Measurements from ENCODE around the gene ZNF579. TPM values are rescaled to one million over a fixed set of nuclear protein-coding genes. Genes with fewer than 3 reads are reported as not detected.

Gene ZNF579
- total and polyA plus RNA-seq, 2 of the 13 experiments (the other 11 are each of a cell fraction or from before 2014, with no cell fraction given), result 2.1 to 2.9 TPM

- TF ChIP-seq IKZF5 (CRISPR knock-in tag; IDR thresholded peaks at IDR 0.05), result no peak; the same call in 1 of the 2 replicates
- no peak for TF ChIP-seq WIZ (CRISPR knock-in tag; IDR thresholded peaks at IDR 0.05)
- TF ChIP-seq PCBP1 (IDR thresholded peaks at IDR 0.05; ENCODE audit: borderline replicate concordance, low read depth, low read length), result peak; percentile 74; the same call in 1 of the 2 replicates
- TF ChIP-seq CENPBD1 (CRISPR knock-in tag; IDR thresholded peaks at IDR 0.05; ENCODE audit: borderline replicate concordance, low read depth), result no peak
- no peak for TF ChIP-seq GFI1 (CRISPR knock-in tag; IDR thresholded peaks at IDR 0.05; ENCODE audit: borderline replicate concordance)
- TF ChIP-seq KIAA2018 (CRISPR knock-in tag; IDR thresholded peaks at IDR 0.05; ENCODE audit: borderline replicate concordance), result no peak
- no peak for TF ChIP-seq ZBTB44 (CRISPR knock-in tag; IDR thresholded peaks at IDR 0.05)
- TF ChIP-seq HNRNPL (IDR thresholded peaks at IDR 0.05; ENCODE audit: low read depth, low read length), result 0 out of 2 replicates have a peak, but pooled peaks have one; percentile 47
- no peak for TF ChIP-seq HES4 (CRISPR knock-in tag; IDR thresholded peaks at IDR 0.05; ENCODE audit: borderline replicate concordance)
- TF ChIP-seq ZNF567 (CRISPR knock-in tag; IDR thresholded peaks at IDR 0.05; ENCODE audit: borderline replicate concordance), result no peak
- TF ChIP-seq MED13 (CRISPR knock-in tag; IDR thresholded peaks at IDR 0.05), result no peak
- no peak for TF ChIP-seq ARID3A (IDR thresholded peaks at IDR 0.05; ENCODE audit: low read depth, low read length)
- no peak for TF ChIP-seq FOXM1 (CRISPR knock-in tag; IDR thresholded peaks at IDR 0.05)
- TF ChIP-seq KMT2B (CRISPR knock-in tag; IDR thresholded peaks at IDR 0.05), result no peak
- no peak for TF ChIP-seq GPN1 (CRISPR knock-in tag; IDR thresholded peaks at IDR 0.05; ENCODE audit: borderline replicate concordance)
- peak; percentile 66 for TF ChIP-seq NFRKB (IDR thresholded peaks at IDR 0.05)
- TF ChIP-seq ZNF546 (CRISPR knock-in tag; conservative IDR thresholded peaks at IDR 0.05), result no peak
- TF ChIP-seq ZNF598 (CRISPR knock-in tag; IDR thresholded peaks at IDR 0.05; ENCODE audit: borderline replicate concordance), result peak; percentile 14; the same call in 1 of the 2 replicates
These were observed 18.8 kb upstream of the ZNF579 start, which contains the start of gene FIZ1 (continued) for GRCh38 chr19:55599468-55599841.
